CD4-positive, alpha-beta T cell treated with Interleukin-17A for 4 hours (primary cell): ENCODE data around the gene CFI.

ENCODE experiments used
- DNase-seq: peaks from one replicate; pipeline ENCODE4 v3.0.0-alpha.2; 2020; ENCODE audit warnings: mixed read lengths

The CFI gene

DNA sequence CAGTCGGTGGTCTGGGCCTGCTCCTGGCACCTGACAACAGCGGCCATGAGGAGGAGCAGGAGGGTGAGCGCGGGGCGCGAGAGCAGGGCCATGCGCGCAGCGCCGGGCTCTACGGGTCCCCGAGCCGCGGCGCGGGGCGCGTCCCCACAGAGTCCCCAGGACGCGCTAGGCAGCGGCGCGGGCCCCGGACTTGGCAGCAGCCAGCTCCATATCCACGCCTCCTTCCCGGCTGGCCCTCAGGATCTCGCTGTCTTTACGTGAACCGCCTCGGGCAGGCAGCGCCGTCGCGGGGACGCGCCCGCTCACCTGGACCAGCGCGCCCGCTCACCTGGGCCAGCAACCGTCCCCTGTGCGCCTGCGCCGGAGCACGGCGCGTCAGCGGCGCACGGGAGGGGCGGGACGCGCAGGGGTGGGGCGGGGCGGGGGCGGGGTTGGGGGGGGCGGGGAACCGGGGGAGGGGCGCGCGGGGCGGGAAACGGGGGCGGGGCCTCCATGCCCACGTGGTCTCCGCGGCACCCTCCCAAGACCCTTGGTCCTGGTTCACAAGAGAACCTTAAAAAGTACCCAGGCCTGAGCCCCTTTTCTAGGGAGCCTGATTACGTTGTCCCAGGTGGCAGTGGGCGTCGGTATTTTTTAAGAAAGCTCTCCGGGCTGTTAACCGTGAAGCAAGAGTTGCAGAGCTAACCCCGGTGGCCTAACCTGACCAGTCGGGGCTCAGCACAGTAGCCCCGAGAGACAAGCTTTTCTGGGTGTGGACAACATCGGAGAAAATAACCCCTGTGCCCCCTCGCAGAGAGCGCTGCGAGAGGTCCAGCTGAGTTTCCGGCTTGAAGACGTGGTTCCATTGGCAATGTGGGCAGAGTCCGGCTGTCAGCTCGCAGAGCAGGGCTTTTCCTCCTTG lies 71.8 kb downstream of the CFI start, which contains the start of gene PLA2G12A:
TSS of gene PLA2G12A (minus strand) at position 353 of the 901 bp plus-strand sequence. CDS start at position 92, 261 bp downstream.
- peak; percentile 85 for DNase-seq

DNA sequence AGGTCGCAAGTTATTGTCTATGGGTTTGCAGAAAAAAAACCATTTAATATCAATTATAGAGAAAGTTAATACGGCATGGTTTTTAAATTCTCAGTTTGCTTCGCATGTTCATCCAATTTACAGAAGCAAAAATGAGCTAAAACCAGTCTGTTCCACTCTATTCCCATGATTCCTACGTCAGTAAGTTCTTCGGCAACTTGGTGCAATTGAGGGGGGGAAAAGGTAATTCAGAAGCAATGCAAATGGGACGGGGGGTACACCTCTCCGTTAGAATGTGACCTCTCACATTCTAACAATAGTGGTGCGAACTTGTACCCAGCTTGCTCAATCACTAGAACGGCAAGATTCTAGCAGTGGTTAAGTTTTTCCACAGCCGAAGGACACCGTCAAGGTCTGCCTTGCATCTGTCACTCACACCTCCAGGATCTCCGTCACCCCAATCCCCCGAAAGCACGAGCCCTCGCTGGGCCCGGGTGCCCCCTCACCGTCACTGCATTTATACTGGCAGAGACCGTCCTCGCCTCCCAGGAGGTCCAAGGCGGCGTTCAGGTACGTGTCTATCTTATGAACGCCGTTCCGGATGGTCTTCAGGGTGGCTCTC lies 72.6 kb downstream of the CFI start:
- DNase-seq = no peak

DNA sequence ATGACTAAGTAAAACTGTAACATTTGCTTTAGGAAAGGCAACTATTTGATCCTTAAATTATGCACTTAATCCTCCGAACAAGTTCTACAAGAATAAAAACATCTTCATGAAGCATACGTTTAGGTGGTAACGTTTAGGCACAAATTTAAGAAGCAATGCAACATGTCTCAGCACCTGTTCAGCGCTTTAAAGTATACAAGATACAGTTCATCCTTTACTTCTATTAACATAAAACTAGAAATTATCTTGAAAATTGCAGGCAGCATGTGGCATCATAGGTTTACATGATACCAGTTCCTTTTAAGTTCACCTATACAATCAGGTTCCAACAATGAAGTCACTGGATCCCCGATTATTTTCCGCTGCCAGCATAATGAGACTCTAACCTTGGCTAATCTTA lies 73.4 kb downstream of the CFI start:
- no peak for DNase-seq

DNA sequence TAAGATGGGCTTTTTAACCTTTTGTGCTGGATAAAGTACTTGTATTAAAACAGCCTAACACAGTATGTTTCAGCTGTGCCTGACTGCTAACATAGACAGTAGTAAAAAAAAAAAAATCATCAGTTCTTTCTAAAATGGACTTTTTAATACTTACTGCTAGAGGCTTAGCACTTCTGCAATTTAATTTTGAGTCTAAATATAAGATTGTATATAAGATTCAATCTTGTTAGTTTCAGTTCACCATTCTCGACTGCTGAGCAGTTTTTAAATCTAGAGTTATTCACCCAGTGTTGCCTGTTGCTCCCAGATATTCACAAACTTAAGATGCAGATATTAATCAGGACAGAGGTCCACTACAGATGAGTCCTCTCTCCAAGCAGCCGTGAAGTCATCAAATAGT lies 78.7 kb downstream of the CFI start:
- no peak for DNase-seq

DNA sequence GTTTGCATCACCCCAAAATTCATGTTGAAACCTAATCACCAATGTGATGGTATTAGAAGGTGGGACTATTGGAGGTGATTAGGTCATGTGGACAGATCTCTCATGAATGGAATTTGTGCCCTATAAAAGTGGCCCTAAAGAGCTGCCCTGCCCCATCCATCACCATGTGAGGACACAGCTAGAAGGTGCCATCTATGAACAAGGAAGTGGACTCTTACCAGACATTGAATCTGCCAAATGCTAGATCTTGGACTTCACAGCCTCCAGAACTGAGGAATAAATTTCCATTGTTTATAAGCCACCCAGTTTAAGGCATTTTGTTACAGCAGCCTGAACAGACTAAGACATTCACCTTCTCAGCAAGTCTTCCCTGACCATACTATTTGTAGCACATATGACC lies 79.4 kb downstream of the CFI start:
- DNase-seq = no peak

DNA sequence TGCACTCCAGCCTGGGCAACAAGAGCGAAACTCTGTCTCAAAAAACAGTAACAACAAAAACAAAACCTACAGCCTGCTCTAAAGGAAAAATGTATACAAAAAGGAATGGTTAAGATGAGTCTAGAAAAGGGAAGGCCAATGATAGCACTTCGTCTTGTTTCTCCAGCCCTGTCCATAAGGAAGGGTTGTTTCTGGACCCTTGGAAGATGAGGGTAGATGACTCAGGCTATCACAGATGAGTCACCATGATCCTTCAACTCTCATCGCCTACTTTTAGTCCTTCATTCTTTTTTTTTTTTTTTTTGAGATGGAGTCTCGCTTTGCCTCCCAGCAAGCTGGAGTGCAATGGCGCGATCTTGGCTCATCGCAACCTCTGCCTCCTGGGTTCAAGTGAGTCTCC lies 80.8 kb downstream of the CFI start:
- DNase-seq = no peak

DNA sequence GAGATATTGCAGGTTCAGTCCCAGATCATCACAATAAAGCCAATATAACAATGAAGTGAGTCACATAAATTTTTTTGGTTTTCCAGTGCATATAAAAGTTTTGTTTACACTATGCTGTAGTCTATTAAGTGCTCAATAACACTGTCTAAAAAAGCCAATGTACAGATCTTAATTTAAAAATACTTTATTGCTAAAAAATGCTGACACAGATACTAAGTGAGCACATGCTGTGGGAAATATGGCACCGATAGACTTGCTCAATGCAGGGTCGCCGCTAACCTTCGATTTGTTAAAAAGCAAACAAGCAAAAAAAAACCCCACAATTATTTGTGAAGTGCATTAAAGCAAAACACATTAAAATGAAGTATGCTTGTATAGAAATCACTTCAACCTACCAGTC lies 82.2 kb downstream of the CFI start:
- no peak for DNase-seq

DNA sequence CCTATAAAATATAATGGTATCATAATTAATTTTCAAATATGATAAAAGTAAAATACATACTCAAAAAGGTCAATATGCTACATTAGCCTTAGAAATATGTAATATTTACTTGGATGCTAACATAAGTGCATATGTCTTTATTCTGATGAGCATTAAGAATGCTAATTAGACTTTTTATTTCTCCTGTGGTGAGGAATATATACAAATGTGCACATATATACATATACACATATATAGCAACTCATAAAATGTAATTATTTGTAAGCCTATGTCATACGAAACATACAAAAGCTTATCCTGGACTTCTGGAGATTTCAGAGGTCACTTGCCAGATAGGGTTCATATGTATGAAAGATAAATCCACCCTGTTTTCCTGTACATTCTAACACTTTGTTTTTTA lies 83.0 kb downstream of the CFI start:
- no peak for DNase-seq

DNA sequence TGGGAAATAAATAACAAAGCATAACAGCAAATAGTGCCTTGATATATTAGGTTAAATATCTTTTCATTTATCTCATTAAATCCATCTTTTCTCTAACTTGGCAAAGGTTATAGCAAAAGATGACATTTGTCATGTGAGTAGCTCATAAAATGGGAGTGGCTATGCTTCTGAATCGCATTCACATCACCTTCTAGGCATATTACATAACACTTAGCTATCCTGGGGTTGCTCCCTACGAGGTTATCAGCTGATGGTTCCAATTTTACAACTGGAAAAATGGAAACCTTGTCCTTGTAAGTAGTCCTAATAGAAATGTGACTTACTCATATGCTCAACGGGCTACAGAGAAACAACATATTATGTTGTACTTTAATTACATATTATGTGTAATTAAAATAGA lies 88.3 kb downstream of the CFI start:
- DNase-seq = no peak

DNA sequence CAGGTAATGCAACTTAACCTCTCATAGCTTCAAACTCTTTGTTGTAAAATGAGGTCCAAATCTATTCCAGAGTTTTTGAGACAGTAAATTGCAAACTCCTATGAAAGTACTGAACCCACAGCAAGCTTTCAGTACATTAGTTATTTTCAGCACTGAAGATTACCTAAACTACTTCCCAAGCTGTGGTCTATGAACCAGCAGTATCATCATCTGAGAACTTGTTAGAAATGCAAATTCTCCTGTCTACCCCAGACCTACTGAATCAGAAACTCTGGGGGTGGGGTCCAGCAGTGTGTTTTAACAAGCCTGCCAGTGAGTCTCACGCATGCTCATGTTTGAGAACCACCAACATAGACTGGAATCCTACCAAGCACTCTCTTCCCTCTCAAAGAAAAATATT lies 92.8 kb downstream of the CFI start:
- no peak for DNase-seq

DNA sequence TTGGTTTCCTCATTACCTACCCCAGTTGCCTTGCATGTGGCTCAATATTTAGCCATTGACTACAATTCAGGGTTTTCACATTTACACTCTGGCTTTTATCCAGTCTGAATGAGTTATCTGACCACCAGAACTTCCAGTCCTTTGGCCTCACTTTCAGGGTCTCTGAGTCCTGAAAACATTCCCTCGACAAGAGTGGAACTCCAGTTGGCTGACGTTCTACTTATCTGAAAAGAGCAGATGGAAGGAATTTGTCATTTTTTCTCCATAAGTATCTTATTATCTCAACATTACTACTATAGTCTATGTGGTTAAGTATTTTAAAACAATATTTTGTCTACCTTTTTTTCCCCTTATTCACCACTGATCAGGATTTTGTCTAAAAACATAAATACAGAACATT lies 93.4 kb downstream of the CFI start:
- no peak for DNase-seq

DNA sequence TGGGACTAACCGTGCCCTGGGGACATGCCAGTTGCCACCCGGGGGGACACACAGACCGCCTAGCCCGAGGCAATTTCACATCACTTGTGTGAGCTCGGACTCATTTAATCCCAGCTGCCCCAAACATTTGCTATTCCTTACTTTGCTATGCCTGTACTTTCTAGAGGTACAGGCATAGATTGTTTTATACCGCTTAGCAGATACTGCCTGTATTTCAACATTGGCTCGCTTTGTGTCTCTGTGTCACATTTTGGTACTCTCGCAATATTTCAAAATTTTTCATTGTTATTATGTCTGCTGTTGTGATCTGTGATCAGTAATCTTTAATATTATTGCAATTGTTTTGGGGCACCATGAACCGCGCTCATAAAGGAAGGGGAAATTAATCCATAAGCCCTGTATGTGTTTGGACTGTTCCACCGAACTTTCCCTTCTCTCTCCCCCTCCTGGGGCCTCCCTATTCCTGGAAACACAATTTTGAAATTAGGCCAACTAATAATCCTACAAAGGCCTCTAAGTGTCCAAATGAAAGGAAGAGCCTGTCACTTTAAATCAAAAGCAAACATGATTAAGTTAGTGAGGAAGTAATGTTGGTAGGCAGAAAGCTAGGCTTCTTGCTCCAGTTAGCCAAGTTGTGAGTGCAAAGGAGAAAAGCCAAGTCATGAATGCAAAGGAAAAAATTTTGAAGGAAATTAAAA lies 98.0 kb downstream of the CFI start:
- DNase-seq = no peak

DNA sequence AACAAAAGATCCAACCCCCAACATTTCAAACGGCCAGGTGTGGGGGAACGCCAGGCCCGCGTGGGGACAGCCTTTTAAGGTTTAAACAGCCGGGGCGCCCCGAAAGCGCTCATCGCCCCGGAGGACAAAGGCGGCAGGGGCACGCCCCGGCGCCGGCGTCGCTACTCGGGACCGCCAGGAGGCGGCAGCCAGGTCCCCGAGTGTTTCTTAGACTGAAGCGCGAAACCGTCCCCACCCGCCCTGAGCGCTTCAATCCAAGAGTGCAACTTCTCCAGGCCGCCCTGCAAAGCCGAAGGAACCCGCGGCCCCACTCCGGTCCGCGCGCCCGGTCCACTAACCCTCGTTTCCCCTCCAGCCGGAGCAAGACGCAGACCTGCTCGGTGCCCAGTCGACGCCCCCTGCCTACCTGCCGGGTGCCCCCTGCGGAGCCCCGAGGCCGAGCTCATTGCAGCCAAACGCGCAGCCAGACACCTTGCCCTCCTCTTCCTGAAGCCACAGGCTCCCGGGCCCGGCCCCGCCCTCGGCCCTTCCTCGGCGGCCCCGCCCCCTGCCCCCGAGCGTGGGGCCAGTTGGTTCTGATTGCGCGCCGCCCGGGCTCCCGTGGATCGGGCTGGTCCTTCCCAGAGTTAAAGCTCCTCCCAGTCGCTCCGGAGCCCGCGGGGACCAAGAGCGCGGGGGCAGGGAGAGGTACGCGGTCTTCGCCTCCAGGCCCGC lies 98.7 kb downstream of the CFI start, which contains the start of gene CASP6:
TSS of gene CASP6 (minus strand) at position 496 of the 714 bp plus-strand sequence. CDS start at position 446, 50 bp downstream.
- peak; percentile 83 for DNase-seq

DNA sequence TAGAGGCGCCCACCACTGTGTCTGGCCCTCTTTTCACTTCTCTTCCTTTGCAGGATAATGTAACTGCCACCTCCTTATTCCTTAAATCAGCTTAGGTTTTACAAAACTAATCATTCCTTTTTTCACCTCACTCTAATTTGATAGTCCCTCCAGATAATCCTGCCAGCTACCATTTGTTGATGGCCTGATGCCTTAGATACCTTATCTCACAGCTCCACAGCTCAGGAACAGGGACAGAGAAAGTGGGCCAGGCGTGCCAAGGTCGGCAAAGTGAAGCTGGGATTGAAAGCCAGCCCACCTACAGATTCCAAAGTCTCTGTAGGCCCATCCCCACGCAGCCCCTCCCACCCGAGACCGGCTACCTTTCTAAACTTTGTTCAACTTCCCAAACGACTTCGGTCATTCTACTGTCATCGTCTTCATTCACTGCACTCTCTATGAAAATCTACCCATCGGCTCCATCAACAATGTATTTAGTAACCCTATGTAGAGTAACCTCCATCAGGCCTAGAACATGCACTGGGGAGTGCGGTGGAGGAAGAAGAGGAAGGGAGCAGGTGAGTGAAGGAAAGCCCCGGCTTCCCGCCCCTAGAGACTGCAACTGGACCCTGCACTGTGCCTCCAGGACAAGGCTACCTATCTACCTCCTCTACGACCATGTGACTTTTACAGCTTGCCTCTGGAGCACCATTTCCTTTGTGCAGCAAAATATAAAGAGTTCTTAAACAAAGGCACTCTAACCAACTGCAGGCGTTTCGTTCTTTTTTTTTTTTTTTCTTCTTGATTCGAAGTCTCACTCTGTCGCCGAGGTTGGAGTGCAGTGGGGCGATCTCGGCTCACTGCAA lies 100.0 kb downstream of the CFI start:
- peak; percentile 20 for DNase-seq

DNA sequence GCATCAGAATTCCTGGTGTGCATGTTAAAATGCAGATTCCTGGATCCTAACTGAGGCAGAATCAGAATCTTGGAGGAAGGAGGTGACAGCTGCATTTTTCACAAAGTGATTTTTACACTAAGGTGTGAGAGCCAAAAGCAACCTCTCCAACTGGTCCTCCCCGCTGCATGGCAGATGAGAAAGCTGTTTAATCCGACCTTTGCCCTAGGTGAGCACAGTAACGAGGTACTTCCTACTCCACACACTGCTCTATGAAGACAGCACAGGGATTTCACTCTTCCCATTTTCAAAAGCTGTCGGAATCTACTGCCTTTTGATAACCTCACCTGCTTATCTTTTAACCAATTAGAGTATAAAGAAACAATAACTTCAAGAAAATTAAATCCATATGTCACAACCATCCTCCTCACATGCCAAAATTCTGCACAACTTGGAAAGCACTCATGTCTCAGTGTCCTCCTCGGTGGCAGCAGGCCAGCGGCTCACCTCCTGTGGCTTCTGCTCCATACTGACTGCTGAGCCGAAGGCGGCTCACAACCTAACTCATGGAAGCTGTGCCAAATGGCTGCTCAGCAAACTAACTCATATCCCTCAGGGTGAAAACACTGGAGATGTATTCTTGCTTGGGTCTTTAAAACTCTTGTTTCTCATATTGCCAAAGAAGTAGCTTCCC lies 102.1 kb downstream of the CFI start:
- DNase-seq = no peak

DNA sequence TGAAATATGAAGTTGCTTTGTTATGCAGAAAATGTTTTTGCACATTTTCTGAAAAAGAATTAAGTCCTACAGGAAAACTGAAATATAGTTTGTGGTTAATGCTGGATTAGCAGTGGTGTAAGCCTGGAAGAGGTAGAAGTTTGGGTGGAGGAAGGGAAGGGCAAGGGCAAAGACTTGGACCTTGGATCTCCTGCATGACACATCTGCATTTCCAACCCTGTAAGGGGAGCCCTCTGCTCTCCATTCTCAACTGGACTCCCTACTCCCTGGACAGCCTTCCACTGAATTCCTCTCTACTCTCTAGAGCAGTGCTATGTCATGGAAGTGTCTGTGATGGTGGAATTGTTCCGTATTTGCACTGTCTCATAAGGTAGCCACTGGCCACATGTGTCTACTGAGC lies 103.1 kb downstream of the CFI start:
- DNase-seq = no peak

DNA sequence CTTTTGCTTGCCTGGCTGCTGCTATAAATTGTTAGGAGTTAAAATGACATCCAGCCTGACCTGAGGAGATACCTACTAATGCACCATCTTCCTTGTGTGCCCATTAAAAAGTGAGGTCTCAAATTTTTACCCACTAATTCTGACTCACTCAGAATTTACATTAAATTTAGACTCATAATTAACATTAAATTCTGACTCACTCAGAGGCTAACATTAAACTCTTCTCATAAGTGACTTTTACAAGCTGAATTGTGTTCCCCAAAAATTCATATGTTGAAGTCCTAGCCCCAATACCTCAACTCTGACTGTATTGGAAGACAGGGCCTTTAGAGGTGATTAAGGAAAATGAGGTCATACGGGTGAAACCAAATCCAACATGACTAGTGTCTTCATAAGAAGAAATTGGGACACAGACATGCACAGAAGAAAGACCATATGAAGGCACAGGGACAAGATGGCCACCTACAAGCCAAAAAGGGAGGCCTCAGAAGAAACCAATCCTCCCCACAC lies 110.3 kb downstream of the CFI start:
- DNase-seq = no peak
